GM18519 (cell line): ENCODE results near the gene RFTN2.
"Not testable (repeated sequence)": the region's sequence is repeated elsewhere in the genome, so short reads cannot be mapped to it uniquely, and the experiment has no call there.

Source experiments
- ATAC-seq: cut with Tn5 transposase; IDR thresholded peaks from one replicate; pipeline ENCODE4 v1.9.1; 2021; ENCODE audit warnings: mild to moderate bottlenecking, moderate library complexity; ENCODE audit not compliant: unreplicated experiment, low FRiP score

RFTN2 gene

DNA sequence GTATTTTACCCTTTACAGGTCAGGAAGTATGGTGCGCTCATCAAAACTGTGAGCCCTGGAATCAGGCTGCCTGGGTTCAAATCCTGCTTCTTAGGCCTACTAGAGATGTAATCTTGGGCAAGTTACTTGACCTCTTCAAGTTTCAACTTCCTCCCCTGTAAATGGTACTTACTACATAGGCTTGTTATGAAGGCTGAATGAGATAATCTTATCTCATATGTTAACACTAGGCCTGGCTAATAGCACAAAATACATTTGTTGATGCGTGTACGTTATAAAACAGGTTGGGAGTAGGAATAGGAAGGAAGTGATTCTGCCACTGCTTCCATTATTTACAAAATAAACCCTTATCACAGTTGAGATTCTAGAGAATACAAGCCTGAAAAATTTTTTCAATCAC is 1.7 kb upstream of the RFTN2 start:
- no peak for ATAC-seq

DNA sequence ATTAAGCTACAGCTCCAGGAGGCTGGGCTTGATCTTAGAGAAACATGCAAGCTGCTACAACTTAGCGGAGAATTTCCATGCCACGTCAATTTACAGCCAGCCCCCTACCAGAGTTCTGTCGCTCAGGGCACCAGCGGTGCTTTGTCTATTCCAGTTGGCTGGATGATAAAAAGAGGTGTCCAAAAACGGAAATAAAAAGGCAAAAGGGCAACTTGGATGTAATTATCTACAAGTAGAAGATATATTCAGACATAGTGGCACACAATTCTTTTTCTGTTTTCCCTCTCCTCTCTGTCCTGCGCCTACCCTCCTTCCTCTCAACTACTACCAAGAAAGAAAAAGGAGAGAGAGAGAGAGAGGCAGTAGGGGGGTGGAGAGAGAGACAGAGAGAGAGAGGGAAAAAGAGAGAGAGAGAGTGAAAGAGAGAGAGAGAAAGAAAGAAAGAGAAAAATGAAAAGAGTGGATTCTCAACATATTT is 363 bp upstream of the RFTN2 start:
- no peak for ATAC-seq

DNA sequence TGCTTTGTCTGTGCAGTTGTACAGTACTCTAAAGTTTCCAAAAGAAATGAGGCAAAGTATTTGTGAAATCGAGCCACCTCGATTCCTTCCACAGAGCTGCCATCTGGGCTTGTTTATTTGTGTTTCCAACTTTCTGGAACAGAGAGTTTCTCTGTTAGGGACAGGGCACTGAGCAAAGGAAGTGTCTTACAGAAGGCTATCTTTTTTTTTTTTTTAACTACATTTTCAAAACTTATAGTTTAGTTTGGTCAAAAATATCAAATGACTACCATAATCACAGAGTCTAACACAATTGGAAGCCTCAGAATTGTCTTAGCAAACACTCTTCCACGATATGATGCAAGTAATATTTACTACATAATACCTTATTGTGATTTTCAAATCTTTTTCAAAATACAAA is 796 bp downstream of the RFTN2 start:
- no peak for ATAC-seq

DNA sequence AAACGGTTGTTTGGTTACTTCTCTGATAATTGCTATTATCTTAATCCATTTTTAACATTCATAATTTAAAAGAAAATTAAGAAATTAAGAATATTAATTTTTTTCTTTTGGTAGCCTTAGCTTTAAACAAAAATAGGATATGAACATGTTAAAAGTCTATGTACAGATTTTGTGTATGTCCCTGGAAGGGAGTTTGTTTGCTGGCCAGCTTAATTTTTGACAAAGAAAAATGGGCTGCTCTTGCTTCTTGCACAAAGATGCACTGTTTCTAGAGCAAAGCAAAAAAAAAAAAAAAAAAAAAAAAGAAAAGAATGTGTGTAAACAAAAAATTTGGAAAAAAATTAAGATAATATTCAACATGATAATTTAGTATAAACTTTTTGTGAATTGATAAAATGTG is 1.3 kb downstream of the RFTN2 start:
- no peak for ATAC-seq

DNA sequence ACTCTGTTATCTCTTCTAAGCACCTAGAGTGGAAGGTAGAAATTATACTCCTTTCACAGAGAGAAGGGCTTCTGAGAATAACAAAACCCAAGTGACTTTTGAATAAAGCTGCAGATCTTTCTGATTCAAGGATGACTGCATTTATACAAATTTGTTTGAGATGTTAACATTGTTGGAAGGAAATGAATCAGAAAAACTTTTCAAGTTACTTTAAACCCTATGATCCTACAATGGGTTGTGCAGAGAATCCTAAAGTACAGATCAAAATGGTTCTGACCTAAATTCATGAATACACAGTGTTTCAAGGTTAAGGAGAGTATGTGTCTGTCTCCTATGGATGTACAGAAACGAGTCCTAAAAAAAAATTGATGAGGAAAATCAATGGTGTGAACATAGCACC is 1.8 kb downstream of the RFTN2 start:
- ATAC-seq: no peak

DNA sequence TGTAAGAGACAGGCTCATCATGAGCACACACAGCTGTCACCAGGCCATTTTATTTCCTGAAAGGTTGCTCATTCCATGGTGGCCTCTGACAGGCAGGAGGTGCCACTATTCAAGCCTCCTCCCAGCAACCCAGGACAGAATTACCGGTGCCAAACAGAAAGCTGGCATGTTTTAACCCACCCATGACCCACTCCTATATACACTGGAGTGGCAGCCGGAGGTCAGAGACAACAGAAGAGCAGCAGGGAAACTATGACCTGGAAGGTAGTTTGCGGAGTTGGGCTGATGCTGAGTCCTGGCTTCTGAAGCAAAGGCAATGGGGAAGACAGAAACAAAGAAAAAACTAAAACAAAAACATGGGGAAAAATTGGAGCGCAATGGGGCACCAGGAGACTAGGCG is 2.3 kb downstream of the RFTN2 start:
- ATAC-seq: no peak

DNA sequence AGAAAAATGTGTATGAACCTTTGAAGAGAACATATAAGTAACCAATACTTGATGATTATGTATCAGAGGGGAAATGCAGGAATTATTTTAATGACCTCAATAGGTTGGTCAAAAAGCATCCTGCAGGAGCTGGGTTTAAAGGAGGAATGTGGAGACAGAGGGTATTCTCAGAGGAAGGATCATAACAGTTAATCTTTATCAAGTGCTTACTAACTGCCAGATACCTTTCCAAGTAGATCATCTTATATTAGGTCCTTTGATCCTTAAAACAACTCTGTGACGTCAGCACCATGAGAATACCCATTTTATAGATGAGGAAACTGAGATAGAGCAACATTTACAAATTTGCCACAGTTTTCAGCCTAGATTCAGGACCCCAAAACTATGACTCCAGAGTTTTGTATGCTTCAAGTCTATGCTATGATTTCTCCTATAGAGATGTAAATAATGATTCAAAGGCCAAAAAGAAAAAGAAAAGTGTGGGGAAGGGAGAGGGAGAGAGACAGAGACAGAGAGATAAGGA is 3.0 kb downstream of the RFTN2 start:
- no peak for ATAC-seq

DNA sequence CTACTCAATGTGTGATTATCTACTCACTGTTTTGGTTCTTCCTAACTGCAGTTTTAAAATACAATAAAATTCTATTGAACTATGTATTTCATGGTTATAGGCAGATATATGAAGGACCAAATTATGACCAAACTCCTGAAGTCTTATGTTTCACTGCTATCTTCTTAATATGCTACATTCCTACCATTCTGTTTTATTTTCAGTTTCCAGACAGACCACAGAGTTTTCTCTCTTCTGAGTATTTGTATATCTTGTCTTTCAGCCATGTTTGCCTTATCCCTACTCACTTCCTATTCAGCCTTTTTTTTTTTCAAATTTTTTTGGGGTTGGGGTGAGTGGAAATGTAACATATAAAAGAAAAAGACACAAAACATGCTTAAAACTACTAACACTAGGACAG is 6.3 kb downstream of the RFTN2 start:
- ATAC-seq: no peak

DNA sequence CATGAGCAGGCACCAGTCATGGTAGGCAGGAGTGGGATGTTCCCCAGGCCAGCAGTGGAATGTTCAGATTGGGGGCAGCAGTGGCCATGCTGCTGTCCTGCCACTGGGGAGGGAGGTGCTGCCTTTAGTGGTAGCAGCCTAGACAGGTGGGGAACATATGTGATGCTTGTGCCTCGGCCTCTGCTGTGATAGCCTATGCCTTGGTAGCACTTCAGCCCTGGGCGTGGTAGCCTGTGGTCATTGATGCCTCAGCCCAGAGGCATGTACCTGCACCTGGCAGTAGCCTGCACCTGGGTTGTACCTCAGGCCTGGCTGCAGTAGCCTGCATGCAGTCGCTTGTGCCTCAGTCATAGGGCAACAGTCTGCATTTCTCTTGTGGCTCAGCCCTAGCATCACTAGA is 7.1 kb downstream of the RFTN2 start:
- ATAC-seq: no peak

DNA sequence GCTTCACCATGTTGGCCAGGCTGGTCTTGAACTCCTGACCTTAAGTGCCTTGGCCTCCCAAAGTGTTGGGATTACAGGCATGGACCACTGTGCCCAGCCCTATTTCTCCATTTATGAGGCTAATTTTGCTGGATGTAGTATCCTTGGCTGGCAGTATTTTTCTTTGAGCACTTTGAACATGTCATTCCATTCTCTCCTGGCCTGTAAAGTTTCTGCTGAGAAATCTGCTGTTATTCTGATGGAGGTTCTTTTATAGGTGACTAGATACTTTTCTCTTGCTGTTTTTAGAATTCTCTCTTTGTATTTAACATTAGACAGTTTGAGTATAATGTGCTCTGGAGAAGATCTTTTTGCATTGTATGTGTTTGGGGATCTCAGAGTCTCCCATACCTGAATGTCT is 9.1 kb downstream of the RFTN2 start:
- no peak for ATAC-seq

DNA sequence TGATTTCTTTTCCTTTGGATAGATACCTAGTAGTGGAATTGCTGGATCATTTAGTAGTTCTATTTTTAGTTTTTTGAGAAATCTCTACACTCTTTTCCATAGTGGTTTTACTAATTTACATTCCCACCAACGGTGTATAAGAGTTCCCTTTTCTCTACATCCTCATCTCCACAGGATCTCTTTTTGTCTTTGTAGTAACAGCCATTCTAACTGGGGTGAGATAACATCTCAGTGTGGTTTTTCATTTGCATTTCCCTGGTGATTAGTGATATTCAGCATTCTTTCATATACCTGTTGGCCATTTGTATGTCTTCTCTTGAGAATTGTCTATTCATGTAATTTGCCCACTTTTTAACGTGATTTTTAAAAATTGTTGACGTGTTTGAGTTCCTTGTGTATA is 13.8 kb downstream of the RFTN2 start:
- no peak for ATAC-seq

DNA sequence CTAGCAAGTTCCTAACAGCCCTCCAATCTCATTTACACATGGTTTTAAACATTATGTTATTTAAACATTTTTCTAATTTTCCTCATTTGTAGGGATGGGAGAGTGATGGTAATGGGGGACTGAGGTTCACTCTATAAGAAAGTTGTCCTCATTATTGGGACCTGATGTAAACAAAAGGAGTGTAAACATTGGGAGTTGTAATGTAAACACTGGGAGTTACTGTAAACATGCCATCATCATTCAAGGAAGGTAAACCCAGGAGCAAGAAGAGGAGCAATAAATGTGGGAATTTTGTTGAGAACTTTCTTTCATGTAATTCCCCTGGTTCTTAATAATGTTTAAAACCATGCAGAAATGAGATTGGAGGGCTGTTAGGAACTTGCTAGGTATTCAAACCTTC is 17.8 kb downstream of the RFTN2 start:
- no peak for ATAC-seq

DNA sequence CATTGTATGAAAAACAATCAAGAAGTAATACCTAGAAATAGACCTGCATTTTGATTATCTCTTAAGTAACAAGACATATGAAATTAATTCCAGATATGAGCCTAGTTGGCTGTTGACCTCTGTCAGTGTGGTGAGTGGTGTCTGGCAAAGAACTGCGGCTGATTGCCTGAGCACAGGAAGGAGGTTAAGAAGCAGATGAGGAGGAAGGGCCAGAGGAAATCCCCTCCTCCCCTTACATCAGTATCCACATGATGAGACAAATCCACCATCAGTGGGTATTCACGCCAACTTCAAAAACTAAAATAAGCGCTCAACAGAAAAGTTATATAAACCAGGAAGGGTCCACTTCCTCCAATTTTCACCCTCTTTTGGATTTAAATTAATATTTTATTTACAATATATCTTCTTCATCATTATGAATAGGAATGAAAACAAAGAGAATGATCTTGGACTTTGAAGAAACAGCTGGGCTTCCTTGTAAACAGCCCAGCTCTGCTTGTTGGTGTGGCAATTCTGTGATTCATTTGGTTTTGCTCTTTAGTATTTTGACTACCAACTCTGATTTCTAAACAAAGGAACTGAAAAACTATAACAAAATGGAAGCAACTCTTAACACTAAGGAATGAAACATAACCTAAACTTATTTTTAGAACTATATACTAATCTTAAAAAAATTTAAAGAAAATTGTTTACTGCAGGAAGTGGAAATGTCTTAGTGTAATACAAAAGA is 27.3 kb downstream of the RFTN2 start:
- ATAC-seq: no peak

DNA sequence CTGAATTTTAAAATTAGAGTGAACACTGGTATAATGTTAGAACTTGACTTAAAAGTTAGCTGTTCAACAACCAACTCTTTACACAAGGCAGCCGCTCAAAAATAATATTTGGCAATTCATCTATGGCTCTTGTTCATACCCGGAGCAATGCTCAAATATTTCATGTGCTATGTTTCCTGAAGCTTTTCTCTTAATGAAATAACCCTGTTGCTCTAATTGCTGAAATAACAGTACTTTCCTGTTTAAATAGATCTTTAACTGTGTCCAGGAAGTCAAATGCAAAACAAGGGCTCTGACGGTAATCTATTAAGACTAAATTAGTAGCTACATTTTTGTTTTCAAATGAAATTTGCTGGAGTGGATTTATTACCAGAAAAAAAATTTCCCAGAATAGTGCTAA is 33.7 kb downstream of the RFTN2 start:
- ATAC-seq: no peak

DNA sequence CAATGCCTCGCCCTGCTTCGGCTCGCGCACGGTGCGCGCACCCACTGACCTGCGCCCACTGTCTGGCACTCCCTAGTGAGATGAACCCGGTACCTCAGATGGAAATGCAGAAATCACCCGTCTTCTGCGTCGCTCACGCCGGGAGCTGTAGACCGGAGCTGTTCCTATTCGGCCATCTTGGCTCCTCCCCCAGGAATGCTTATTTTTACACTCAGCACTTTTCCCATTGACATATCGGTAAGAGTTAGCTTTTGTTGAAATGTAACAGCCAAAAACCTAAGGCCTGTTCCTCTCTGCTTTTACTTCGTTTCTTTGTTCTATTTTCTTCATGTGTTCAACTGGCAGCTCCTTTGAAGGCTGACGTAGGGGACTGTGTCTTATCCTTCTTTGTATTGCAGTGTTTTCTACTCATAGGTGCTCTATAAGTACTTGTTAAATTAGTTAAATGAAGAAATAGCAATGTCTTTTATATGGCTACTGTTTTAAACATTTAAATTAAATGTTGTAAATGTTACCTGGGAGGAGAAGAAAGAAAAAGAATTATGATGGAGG is 34.7 kb downstream of the RFTN2 start:
- ATAC-seq: not testable (repeated sequence)

DNA sequence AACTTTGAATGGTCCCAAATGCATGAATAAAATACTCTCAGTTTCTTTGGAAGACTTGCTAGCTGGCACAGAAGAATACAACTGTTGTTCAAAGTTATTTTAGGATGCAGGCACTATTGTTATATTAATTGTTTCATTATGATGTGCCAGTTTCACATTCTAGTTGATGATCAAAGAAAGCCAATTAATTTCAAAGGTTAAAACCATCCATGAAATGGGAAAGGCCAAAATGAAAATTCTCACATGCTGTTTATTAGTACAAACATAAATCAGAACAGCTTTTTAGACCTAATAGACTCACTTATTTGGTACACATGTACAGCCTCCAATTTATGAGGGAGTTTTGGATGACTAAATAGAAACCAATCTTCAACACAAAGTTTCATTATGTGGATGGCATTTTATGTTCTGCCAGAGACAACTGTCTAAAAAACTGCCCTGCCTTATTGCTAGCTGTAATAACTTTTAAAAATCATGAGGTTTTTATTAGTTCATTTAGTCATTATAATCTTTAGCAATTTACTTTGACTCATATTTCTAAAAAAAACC is 42.2 kb downstream of the RFTN2 start:
- no peak for ATAC-seq

DNA sequence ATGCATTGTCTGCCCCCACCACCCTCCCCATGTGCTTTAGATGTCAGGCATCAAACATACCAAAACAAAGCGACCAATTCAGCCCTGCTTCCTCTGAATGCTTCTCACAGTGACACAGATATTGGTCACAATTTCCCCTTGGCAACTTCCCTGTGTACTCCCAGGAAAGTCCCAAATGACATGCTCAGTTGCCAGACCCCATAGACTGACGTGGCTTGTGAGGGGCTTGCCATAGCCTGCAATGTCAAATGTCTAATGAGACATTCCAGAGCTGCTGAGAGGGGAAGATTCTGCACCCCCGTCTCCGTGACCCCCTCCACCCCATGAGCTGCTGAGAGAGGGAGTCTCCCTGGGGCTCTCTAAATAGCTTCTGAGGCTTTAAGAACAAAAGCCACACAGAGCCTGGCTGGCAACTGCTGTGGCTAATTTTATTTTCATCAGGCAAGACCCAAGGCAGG is 47.3 kb downstream of the RFTN2 start:
- no peak for ATAC-seq

DNA sequence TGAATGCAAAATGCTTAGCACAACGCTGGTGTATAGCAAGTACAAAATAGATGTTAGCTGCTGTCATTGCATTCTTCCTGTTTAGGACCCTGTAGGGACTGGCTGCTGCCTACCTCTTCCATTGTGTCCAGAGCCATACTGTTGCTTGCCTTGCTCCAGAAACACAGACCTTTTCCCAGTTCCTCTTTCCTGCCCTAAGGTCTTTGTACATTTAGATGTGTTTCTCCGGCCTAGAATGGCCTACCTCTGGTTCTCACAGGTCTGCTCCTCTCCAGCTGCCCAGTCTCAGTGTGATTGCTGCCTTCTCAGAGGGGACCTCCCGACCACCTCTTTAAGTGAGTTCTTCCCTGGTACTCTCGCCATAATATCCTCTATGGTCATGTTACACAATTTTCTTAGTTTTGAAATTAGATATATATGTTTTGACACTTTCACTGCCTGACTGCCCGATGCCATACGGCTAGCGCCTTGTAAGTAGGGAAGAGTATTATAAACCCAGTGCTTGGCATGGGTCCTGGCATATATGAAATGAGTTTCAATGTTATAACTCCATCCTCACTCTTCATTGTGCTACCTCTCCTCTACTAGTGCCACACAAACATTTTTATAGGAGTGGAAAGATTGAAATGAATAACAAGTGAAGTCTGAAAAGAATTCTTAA is 48.3 kb downstream of the RFTN2 start:
- ATAC-seq: no peak

DNA sequence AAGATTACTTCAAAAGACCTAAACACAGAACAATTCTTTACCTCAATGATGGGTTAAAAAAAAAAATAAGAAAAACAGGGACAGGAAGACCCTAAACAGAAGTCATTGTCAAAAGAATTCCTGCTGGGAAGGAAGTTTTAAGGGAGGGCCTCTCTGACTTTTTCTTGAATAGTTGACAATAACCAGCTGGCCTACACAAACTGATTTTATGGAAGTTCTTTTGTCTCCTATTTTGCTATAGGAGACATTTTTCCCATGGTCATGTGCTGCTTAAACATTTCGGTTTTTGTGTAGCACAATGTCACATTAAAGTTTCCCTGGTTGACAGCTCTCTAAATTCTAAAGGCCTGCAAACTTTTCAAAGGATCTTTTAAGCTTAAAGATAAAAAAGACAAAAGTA is 55.3 kb downstream of the RFTN2 start:
- no peak for ATAC-seq

DNA sequence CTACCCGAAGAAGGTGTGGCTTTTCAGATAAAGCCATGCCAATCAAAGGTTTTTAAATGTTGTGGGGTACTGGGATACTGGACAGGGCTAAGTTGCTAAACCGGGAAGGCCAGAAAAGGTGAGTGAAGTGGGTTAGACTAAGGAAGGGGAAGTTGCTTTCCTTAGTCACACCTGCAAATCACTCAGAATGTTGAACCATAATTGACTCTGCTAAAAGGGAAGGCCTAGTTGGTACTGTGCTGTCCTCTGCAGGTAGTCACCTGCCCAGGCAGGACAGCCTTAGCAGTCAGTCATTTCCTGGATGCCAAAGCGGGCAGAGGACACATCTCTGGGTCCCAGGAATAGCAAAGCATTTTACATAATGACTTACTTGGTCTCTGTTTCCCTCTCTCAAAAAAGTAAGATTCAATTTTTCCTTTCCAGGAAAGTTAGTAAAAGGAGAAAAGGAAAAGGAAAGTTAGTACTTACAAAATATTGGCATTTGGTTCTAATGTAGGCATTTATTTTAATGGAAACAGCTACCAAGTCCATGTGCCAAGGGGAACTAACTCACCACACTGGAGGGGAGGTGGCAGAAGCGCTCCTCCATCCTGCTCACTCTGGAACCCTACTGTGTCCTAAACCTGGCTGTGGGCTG is 60.3 kb downstream of the RFTN2 start:
- ATAC-seq: no peak

DNA sequence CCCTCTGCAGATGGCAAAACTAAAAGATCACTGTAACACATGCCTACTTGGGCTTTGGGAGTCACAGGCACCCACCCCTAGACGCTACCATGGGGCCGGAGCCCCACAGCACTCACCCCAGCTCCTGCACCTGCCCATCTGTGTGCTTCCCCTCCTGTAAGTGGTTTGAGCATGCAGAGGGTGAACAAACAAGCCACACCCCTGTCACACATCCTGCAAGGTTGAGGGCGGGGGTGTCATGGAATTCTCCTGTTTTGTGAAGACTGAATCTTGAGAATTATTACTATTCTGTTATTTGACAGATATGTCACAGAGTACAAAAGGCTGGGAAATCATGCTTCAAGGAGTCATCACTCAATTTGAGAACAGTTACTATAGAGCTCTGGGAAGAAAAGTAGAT is 60.9 kb downstream of the RFTN2 start:
- ATAC-seq: no peak
